OCI-LY1 (cell line): ENCODE data around the gene KSR1.

Experiments
- H2AFZ ChIP-seq: fragments of 200-600 bp; sonication (generic), shearing (Covaris generic); 2 replicates; pipeline ENCODE4 v1.6.0; 2014; ENCODE audit warnings: antibody characterized with exemption, mild to moderate bottlenecking, low read length
- H3F3A ChIP-seq: fragments of 200-600 bp; sonication (generic), shearing (Covaris generic); 2 replicates; pipeline ENCODE4 v1.6.0; 2014; ENCODE audit warnings: mild to moderate bottlenecking, antibody characterized with exemption, low read length, moderate library complexity; ENCODE audit not compliant: insufficient read depth
- H3K27ac ChIP-seq: fragments of 200-600 bp; sonication (generic); 2 replicates; pipeline ENCODE4 v1.5.1; 2014; ENCODE audit warnings: low read length, mixed run types, mild to moderate bottlenecking, low read depth; ENCODE audit not compliant: poor library complexity, severe bottlenecking
- H3K27me3 ChIP-seq: fragments of 200-600 bp; sonication (generic); 2 replicates; pipeline ENCODE4 v1.6.0; 2014; ENCODE audit warnings: antibody characterized with exemption, mild to moderate bottlenecking, low read length, moderate library complexity; ENCODE audit not compliant: insufficient read depth
- H3K36me3 ChIP-seq: fragments of 200-600 bp; sonication (generic); 2 replicates; pipeline ENCODE4 v1.6.1; 2014; ENCODE audit warnings: mild to moderate bottlenecking, antibody characterized with exemption, low read length, moderate library complexity, mixed read lengths; ENCODE audit not compliant: insufficient read depth
- H3K4me1 ChIP-seq: fragments of 200-600 bp; sonication (generic); 2 replicates; pipeline ENCODE4 v1.5.1; 2014; ENCODE audit warnings: mild to moderate bottlenecking, low read length, moderate library complexity; ENCODE audit not compliant: insufficient read depth, severe bottlenecking
- H3K4me2 ChIP-seq: fragments of 200-600 bp; sonication (generic), shearing (Covaris generic); 2 replicates; pipeline ENCODE4 v1.6.1; 2014; ENCODE audit warnings: low read length
- H3K4me3 ChIP-seq: fragments of 200-600 bp; sonication (generic); 2 replicates; pipeline ENCODE4 v1.5.1; 2014; ENCODE audit warnings: low read length, low read depth, mild to moderate bottlenecking, mixed read lengths; ENCODE audit not compliant: poor library complexity, severe bottlenecking
- H3K79me2 ChIP-seq: fragments of 200-600 bp; shearing (Covaris generic); 2 replicates; pipeline ENCODE4 v1.6.1; 2016; ENCODE audit warnings: mixed run types, low read length, mixed read lengths; ENCODE audit not compliant: insufficient read depth
- H3K9ac ChIP-seq: fragments of 200-600 bp; sonication (generic), shearing (Covaris generic); 2 replicates; pipeline ENCODE4 v1.6.1; 2014; ENCODE audit warnings: mild to moderate bottlenecking, low read length, mixed read lengths
- H3K9me2 ChIP-seq: fragments of 200-600 bp; sonication (generic), shearing (Covaris generic); 2 replicates; pipeline ENCODE4 v1.6.1; 2014; ENCODE audit warnings: low read depth, mild to moderate bottlenecking, low read length, mixed read lengths
- H3K9me3 ChIP-seq: fragments of 200-600 bp; shearing (Covaris generic); 2 replicates; pipeline ENCODE4 v1.6.1; 2014; ENCODE audit warnings: low read length, mixed read lengths
- H4K20me1 ChIP-seq: fragments of 200-600 bp; sonication (generic), shearing (Covaris generic); 2 replicates; pipeline ENCODE4 v1.6.0; 2016; ENCODE audit warnings: mild to moderate bottlenecking, low read length; ENCODE audit not compliant: insufficient read depth
- EZH2 ChIP-seq: fragments of 200-600 bp; sonication (generic), shearing (Covaris generic); IDR thresholded peaks from 2 replicates; pipeline ENCODE4 v1.8.0; 2017; ENCODE audit warnings: borderline replicate concordance, mixed run types, mild to moderate bottlenecking, antibody characterized with exemption, low read length, moderate library complexity, mixed read lengths
- TF ChIP-seq, protein P1 (sequence below): fragments of 200-600 bp; sonication (generic), shearing (Covaris generic); IDR thresholded peaks from 2 replicates; pipeline ENCODE4 v1.5.1; 2017; ENCODE audit warnings: mild to moderate bottlenecking, antibody characterized with exemption, low read length, moderate library complexity, mixed read lengths

KSR1 gene

DNA sequence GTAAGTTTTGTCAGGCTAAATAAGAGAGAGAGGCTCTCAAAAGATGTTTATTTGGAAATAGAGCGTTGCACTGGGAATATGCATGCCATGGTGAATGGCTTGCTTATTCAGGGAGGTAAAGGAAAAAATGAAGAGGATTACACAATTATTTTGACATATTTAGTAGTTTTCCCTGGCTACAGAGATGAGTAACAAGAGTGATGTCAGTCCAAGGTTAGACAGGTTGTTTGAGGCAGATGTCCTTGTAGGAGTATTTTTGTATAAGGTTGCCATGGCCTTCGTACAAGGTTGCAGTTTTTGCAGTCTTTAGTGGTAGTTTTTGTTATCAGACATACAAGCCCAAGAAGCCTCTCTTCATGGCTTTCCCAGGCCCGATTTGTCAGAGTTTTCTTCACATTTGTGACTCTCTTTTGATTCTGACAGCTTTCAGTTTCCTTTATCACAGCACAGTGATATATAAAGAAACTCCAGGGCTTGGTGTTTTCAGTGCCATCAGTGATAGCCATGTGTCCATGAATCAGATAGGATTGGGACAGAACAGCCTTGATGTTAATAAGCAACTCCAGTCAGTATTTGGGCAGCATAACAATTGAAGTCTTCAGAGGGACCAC, 156.0 kb downstream of the KSR1 start:
- H3K9me2 ChIP-seq = no peaks in the 10 kb centered on the region
- no peak overlapping the region for H3K9ac ChIP-seq
- no peaks in the 10 kb centered on the region for H3K4me1 ChIP-seq
- no peak overlapping the region for H2AFZ ChIP-seq
- H3K4me2 ChIP-seq = no peak overlapping the region
- H3K27ac ChIP-seq = no peak overlapping the region
- no peaks in the 10 kb centered on the region for H3F3A ChIP-seq
- TF ChIP-seq, protein P1, sequence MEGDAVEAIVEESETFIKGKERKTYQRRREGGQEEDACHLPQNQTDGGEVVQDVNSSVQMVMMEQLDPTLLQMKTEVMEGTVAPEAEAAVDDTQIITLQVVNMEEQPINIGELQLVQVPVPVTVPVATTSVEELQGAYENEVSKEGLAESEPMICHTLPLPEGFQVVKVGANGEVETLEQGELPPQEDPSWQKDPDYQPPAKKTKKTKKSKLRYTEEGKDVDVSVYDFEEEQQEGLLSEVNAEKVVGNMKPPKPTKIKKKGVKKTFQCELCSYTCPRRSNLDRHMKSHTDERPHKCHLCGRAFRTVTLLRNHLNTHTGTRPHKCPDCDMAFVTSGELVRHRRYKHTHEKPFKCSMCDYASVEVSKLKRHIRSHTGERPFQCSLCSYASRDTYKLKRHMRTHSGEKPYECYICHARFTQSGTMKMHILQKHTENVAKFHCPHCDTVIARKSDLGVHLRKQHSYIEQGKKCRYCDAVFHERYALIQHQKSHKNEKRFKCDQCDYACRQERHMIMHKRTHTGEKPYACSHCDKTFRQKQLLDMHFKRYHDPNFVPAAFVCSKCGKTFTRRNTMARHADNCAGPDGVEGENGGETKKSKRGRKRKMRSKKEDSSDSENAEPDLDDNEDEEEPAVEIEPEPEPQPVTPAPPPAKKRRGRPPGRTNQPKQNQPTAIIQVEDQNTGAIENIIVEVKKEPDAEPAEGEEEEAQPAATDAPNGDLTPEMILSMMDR = no peak
- TF ChIP-seq EZH2 = no peak
- no peaks in the 10 kb centered on the region for H3K36me3 ChIP-seq
- no peaks in the 10 kb centered on the region for H3K79me2 ChIP-seq
- H4K20me1 ChIP-seq = no peaks in the 10 kb centered on the region
- H3K27me3 ChIP-seq = no peaks in the 10 kb centered on the region
- no peaks in the 10 kb centered on the region for H3K9me3 ChIP-seq
- no peak overlapping the region for H3K4me3 ChIP-seq

DNA sequence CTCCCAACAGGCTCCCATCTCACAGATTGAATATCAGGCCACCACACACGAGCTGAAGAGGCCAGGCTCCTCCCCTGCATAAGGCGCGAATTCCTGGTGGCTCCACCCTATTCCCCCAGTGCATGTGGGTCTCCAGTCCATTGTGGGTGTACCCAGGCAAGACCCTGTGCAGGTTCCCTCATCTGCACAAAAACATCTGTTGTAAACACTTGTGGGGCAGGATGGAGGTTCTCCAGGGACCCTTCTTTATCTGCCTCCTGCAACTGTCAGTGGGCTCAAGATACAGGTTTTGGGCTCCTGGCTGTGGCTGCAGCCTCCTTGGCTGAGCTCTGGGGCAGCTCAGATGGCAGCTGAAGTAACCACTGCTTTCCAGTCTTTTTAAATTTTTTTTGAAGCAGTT, 157.2 kb downstream of the KSR1 start:
- TF ChIP-seq, protein P1 = no peak
- TF ChIP-seq EZH2 = no peak
- no peaks in the 10 kb centered on the region for H3K9me2 ChIP-seq
- no peaks in the 10 kb centered on the region for H3K36me3 ChIP-seq

DNA sequence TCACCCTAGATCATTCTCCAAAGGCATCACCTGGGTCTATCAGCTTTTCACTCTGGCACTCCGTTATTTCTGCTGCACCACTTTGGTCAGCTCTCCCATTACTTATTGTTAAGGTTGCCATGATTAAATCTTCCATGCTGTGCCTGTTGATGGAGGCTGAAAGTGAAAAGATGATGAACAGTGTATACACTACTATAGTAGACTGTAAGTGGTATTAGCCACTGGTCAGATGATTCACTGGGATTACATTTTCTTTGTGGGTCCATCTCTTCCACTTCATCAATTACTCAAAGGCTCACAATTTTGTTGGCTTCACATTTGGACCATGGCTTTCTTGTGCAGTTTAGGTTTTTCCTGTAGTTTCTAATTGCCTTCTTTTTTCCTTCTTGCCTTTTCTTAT, 158.9 kb downstream of the KSR1 start:
- H3F3A ChIP-seq = no peaks in the 10 kb centered on the region
- H3K4me3 ChIP-seq = no peak overlapping the region
- H3K79me2 ChIP-seq = no peaks in the 10 kb centered on the region
- H3K4me1 ChIP-seq = no peaks in the 10 kb centered on the region
- no peaks in the 10 kb centered on the region for H3K9me3 ChIP-seq
- H4K20me1 ChIP-seq = no peaks in the 10 kb centered on the region
- H3K4me2 ChIP-seq = no peak overlapping the region
- no peaks in the 10 kb centered on the region for H3K9me2 ChIP-seq
- no peak overlapping the region for H2AFZ ChIP-seq
- no peak for TF ChIP-seq EZH2
- TF ChIP-seq, protein P1 = no peak
- H3K27ac ChIP-seq = no peak overlapping the region
- no peaks in the 10 kb centered on the region for H3K36me3 ChIP-seq
- no peak overlapping the region for H3K9ac ChIP-seq
- H3K27me3 ChIP-seq = no peaks in the 10 kb centered on the region

More for the DNA sequence above, 157.2 kb downstream of the KSR1 start:
- no peak overlapping the region for H3K4me2 ChIP-seq
- H3K4me1 ChIP-seq = no peaks in the 10 kb centered on the region
- H4K20me1 ChIP-seq = no peaks in the 10 kb centered on the region
- H3K9ac ChIP-seq = no peak overlapping the region
- no peak overlapping the region for H3K27ac ChIP-seq
- no peaks in the 10 kb centered on the region for H3K79me2 ChIP-seq
- H3K27me3 ChIP-seq = no peaks in the 10 kb centered on the region
- no peak overlapping the region for H3K4me3 ChIP-seq
- no peaks in the 10 kb centered on the region for H3K9me3 ChIP-seq
- no peaks in the 10 kb centered on the region for H3F3A ChIP-seq
- no peak overlapping the region for H2AFZ ChIP-seq
